ENCODE measurements around the gene LPXN.

LPXN gene

DNA sequence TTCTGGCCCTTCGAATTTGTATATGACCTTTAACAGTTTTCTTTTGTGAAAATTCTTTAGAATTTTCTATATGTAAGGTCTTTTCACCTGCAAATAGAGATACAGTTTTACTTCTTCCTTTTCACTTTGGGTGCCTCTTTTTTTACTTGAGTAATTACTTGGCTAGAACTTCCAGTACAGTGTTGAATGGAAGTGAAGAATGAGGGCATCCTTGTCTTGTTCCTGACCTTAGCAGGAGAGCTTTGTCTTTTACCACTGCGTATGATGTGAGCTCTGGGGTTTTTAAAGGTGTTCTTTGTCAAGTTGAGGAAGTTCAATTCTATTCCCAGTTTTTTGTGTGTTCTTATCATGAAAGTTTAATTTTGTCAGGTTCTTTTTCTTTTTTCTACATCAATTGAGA, 24.9 kb upstream of the LPXN start:
- Histone ChIP-seq H3K9ac (ENCODE audit: low read depth, low read length) (no peak overlapping the region), H3K9me3 (replicated peaks; ENCODE audit: low read length) (no peaks in the 10 kb centered on the region), H3K4me1 (ENCODE audit: control insufficient read depth, insufficient read depth, low read length) (peaks cover 5% of the 10 kb centered on the region), H3K4me3 (ENCODE audit: low read length) (no peak overlapping the region), H3K27me3 (ENCODE audit: control insufficient read depth, insufficient read depth, low read length) (no peaks in the 10 kb centered on the region), H3K4me2 (ENCODE audit: low read length) (no peak overlapping the region), H3K36me3 (ENCODE audit: insufficient read depth, low read length) (peaks cover 6% of the 10 kb centered on the region)

DNA sequence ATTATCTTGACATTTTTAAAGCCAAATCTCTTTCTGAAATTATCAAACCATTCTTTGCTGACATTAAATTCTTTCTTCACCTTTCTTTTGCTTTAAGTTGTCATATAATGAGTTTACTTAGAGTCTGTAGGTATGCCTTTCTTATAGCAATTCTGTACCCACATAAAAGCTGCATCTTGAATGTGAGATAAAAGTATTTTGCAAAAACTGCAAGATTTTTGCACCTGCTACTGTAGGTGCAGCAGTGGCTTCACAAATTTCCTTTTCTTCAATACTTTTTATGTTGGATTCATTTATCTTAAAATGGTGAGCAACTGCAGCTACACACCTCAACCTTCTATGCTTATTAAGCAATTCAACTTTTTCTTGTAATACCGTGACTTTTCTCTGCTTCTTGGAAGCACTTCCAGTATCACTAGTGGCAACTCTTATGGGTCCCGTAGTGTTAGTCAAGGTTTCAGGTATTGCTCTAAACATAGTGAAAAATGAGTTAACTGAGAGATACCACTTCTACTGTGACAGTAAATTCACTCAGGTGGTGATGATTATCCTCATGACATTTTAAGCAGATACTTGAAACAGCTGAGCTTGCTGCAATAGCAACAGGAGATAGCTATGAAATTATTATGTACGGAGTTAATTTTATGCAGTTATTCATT, 22.0 kb upstream of the LPXN start:
- Histone ChIP-seq H3K4me3 (ENCODE audit: low read length) (no peak overlapping the region), H3K36me3 (ENCODE audit: insufficient read depth, low read length) (peaks cover 11% of the 10 kb centered on the region)

DNA sequence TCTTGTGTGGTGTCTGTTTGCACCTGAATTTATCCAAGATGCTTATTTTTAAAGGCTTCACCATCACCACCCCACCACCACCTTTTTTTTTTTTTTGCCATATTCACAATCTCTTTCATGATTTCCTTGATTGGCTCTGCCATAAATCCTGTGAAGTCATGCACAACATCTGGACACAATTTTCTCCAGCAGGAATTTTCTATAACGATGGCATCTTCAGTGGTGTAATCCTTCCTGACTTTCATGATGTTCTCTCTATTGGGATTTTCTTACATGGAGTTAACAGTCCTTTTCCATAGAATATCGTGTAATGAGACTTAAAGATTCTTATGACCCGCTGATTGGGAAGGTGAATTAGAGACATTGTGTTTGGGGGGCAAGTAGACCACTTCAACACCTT, 21.0 kb upstream of the LPXN start:
- Histone ChIP-seq H3K9me3 (replicated peaks; ENCODE audit: low read length) (no peaks in the 10 kb centered on the region), H3K36me3 (ENCODE audit: insufficient read depth, low read length) (peaks cover 15% of the 10 kb centered on the region), H3K4me1 (ENCODE audit: control insufficient read depth, insufficient read depth, low read length) (peaks cover 10% of the 10 kb centered on the region), H3K9ac (ENCODE audit: low read depth, low read length) (no peak overlapping the region), H3K27me3 (ENCODE audit: control insufficient read depth, insufficient read depth, low read length) (no peaks in the 10 kb centered on the region), H3K4me2 (ENCODE audit: low read length) (no peak overlapping the region), H3K4me3 (ENCODE audit: low read length) (no peak overlapping the region)

More for the DNA sequence above, 22.0 kb upstream of the LPXN start:
- Histone ChIP-seq H3K9ac (ENCODE audit: low read depth, low read length) (no peak overlapping the region), H3K27me3 (ENCODE audit: control insufficient read depth, insufficient read depth, low read length) (no peaks in the 10 kb centered on the region), H3K4me2 (ENCODE audit: low read length) (no peak overlapping the region), H3K9me3 (replicated peaks; ENCODE audit: low read length) (no peaks in the 10 kb centered on the region), H3K4me1 (ENCODE audit: control insufficient read depth, insufficient read depth, low read length) (peaks cover 10% of the 10 kb centered on the region)

DNA sequence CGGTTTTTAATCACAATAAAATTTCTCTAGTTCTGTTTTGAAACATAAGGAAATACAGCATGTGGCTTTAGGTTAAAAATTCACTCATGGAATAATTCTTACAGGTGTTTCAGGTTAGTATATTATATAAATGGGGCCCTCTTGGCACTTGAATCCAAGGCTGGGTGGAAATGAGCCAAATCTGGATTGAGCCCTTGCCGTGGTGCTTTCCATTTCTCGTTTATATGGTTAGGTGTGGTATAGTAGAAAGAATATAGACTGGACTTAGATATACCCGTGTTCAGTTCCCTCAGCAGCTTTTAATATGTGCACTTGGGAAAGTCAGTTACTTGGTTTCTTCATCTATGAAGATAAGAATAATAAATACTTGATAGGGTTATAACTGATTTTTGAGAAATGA, 19.2 kb upstream of the LPXN start:
- peaks cover 10% of the 10 kb centered on the region for H3K4me1 ChIP-seq (ENCODE audit: control insufficient read depth, insufficient read depth, low read length)
- H3K27me3 ChIP-seq (ENCODE audit: control insufficient read depth, insufficient read depth, low read length) = no peaks in the 10 kb centered on the region
- H3K9ac ChIP-seq (ENCODE audit: low read depth, low read length) = no peak overlapping the region
- no peaks in the 10 kb centered on the region for H3K9me3 ChIP-seq (replicated peaks; ENCODE audit: low read length)
- H3K4me2 ChIP-seq (ENCODE audit: low read length) = no peak overlapping the region
- H3K36me3 ChIP-seq (ENCODE audit: insufficient read depth, low read length) = peaks cover 15% of the 10 kb centered on the region
- H3K4me3 ChIP-seq (ENCODE audit: low read length) = no peak overlapping the region

DNA sequence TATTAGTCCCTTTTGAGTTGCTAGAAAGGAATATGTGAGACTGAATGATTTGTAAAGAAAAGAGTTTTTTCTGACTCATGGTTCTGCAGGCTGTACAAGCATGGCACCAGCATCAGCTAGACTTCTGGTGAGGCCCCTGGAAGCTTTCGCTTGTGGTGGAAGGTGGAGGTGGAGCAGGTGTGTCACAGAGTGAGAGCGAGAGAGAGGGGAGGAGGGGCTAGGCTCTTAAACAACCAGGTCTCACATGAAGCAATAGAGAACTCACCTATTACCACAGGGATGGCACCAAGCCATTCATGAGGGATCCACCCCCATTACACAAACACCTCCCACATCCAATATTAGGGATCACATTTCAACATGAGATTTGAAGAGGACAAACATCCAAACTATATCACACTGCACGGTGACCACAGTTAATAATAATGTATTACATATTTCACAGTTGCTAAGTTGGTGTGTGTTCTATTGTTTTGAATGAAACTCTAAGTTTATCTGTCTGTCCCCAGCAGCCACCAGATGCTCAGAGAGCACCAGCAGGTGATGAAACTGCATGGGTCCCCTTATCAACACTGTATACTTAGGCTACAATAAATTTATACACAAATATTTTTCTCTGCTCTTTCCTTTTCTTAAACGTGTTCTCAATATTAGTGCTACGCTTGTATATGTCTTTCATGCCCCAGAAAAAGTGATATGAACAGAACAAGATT, 17.3 kb upstream of the LPXN start:
- Histone ChIP-seq H3K4me1 (ENCODE audit: control insufficient read depth, insufficient read depth, low read length) (peaks cover 10% of the 10 kb centered on the region), H3K9ac (ENCODE audit: low read depth, low read length) (no peak overlapping the region), H3K9me3 (replicated peaks; ENCODE audit: low read length) (no peaks in the 10 kb centered on the region), H3K4me3 (ENCODE audit: low read length) (no peak overlapping the region), H3K27me3 (ENCODE audit: control insufficient read depth, insufficient read depth, low read length) (no peaks in the 10 kb centered on the region), H3K36me3 (ENCODE audit: insufficient read depth, low read length) (peaks cover 15% of the 10 kb centered on the region), H3K4me2 (ENCODE audit: low read length) (no peak overlapping the region)

DNA sequence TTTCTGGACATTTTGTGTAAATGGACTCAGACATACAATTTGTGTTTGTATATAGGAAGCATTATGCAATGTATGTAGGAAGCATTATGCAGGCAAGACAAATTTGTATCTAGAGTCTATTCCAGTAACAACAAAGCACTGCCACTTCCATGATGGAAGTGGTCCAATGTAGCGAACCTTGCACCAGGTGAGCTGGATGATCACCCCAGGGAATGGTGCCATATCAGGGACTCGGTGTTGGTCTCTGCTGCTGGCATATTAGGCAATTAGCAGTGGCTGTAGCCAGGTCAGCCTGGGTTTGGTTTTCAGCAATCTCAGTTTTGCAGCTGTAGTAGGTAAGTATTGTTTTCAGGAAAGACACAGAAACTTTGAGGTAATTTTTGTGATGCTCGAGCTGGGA, 16.0 kb upstream of the LPXN start:
- H3K9ac ChIP-seq (ENCODE audit: low read depth, low read length) = no peak overlapping the region
- no peak overlapping the region for H3K4me2 ChIP-seq (ENCODE audit: low read length)
- peaks cover 10% of the 10 kb centered on the region for H3K4me1 ChIP-seq (ENCODE audit: control insufficient read depth, insufficient read depth, low read length)
- H3K4me3 ChIP-seq (ENCODE audit: low read length) = no peak overlapping the region
- H3K27me3 ChIP-seq (ENCODE audit: control insufficient read depth, insufficient read depth, low read length) = no peaks in the 10 kb centered on the region
- H3K9me3 ChIP-seq (replicated peaks; ENCODE audit: low read length) = no peaks in the 10 kb centered on the region
- peaks cover 19% of the 10 kb centered on the region for H3K36me3 ChIP-seq (ENCODE audit: insufficient read depth, low read length)

DNA sequence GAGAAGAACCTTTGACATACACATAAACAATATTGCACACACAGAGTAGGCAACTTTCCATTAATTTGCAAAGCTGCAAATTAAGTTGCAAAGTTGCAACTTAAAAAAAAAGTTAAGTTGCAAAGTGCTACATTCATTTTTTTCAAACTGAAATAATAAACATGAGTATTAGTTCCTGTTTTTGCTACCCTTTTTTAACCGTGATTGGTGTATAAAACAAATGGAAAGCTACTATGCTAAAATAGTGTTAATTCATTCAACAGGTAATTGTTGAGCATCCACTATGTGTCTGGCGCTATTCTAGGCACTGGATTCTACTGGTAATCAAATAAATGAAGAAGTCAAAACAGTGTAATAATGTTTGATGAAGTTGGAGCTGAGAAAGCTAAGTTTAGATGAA, 11.3 kb upstream of the LPXN start:
- no peak overlapping the region for H3K4me2 ChIP-seq (ENCODE audit: low read length)
- no peak overlapping the region for H3K4me3 ChIP-seq (ENCODE audit: low read length)
- no peak overlapping the region for H3K9ac ChIP-seq (ENCODE audit: low read depth, low read length)
- H3K4me1 ChIP-seq (ENCODE audit: control insufficient read depth, insufficient read depth, low read length) = peaks cover 15% of the 10 kb centered on the region
- no peaks in the 10 kb centered on the region for H3K9me3 ChIP-seq (replicated peaks; ENCODE audit: low read length)
- H3K27me3 ChIP-seq (ENCODE audit: control insufficient read depth, insufficient read depth, low read length) = no peaks in the 10 kb centered on the region
- H3K36me3 ChIP-seq (ENCODE audit: insufficient read depth, low read length) = peaks cover 3% of the 10 kb centered on the region

DNA sequence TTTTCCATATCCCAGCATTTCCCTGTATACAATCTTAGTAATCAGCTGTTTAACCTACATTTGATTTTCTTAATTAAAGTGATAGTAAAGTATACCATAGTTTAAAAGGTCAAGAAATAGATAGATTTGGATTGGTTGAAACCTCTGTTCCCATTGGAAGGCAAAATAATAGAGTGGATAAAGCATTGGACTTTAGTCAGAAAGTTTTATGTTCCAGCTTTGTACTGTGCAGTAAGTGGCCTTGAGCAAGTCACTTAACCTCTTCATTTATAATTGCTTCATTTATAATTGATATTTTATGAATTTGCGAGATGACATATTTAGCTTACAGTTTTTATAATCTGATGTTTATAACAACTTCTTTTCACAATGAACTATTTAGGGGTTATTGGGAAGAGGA, 6.8 kb upstream of the LPXN start:
- H3K9ac ChIP-seq (ENCODE audit: low read depth, low read length) = no peak overlapping the region
- peaks cover 28% of the 10 kb centered on the region for H3K4me1 ChIP-seq (ENCODE audit: control insufficient read depth, insufficient read depth, low read length)
- no peak overlapping the region for H3K4me3 ChIP-seq (ENCODE audit: low read length)
- H3K27me3 ChIP-seq (ENCODE audit: control insufficient read depth, insufficient read depth, low read length) = no peaks in the 10 kb centered on the region
- no peaks in the 10 kb centered on the region for H3K9me3 ChIP-seq (replicated peaks; ENCODE audit: low read length)
- peaks cover 3% of the 10 kb centered on the region for H3K36me3 ChIP-seq (ENCODE audit: insufficient read depth, low read length)
- no peak overlapping the region for H3K4me2 ChIP-seq (ENCODE audit: low read length)

DNA sequence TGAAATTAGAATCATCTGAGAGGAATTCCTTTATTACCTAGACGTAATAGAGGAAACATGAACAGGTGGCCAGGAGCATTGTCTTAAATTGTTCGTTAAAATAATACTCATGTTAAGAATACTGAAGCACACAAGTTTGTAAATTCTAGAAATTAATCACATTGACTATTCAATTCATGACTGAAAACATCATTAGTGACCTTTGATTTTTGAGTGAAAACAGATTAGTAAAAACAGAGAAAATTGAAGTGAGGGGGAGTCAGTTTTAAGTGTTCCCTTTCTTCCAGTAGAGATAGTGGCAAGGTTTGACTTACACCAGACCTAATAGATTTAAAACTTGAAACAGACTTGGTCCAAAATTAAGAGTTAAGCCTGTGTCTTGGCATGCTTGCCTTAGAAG, 4.7 kb upstream of the LPXN start:
- Histone ChIP-seq H3K9me3 (replicated peaks; ENCODE audit: low read length) (no peaks in the 10 kb centered on the region), H3K36me3 (ENCODE audit: insufficient read depth, low read length) (no peaks in the 10 kb centered on the region), H3K4me1 (ENCODE audit: control insufficient read depth, insufficient read depth, low read length) (peaks cover 44% of the 10 kb centered on the region), H3K4me3 (ENCODE audit: low read length) (peak overlapping the region; percentile 89), H3K4me2 (ENCODE audit: low read length) (peak overlapping the region; percentile 81), H3K9ac (ENCODE audit: low read depth, low read length) (peak overlapping the region; percentile 99), H3K27me3 (ENCODE audit: control insufficient read depth, insufficient read depth, low read length) (no peaks in the 10 kb centered on the region)

DNA sequence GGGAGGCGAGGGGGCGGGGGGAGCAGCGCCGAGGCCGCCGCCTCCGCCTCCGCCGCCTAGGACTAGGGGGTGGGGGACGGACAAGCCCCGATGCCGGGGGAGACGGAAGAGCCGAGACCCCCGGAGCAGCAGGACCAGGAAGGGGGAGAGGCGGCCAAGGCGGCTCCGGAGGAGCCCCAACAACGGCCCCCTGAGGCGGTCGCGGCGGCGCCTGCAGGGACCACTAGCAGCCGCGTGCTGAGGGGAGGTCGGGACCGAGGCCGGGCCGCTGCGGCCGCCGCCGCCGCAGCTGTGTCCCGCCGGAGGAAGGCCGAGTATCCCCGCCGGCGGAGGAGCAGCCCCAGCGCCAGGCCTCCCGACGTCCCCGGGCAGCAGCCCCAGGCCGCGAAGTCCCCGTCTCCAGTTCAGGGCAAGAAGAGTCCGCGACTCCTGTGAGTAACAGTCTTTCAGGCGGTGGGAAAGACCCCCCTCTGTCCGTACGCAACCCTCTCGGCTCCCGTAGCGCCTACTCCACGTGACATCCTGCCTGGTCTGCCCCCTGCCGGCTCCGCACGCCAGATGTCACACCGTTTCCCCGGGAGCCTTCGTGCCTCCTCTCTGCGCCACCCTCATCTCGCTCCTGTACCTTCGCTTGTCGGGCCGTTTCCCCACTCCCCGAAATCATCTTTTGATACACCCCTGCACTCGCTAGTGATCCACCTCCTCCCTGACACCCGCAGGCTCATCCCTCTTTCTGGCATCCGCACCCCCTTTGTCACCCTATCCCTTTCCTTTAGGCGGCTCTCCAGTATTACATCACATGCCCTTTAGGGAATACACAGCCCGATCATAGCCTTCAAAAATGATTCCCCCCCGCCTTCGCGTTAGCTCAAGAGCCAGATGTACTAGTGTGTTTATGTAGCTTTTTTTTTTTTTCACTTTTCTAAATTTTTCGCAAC, 3.8 kb upstream of the LPXN start:
- peak overlapping the region; percentile 89 for H3K4me3 ChIP-seq (ENCODE audit: low read length)

DNA sequence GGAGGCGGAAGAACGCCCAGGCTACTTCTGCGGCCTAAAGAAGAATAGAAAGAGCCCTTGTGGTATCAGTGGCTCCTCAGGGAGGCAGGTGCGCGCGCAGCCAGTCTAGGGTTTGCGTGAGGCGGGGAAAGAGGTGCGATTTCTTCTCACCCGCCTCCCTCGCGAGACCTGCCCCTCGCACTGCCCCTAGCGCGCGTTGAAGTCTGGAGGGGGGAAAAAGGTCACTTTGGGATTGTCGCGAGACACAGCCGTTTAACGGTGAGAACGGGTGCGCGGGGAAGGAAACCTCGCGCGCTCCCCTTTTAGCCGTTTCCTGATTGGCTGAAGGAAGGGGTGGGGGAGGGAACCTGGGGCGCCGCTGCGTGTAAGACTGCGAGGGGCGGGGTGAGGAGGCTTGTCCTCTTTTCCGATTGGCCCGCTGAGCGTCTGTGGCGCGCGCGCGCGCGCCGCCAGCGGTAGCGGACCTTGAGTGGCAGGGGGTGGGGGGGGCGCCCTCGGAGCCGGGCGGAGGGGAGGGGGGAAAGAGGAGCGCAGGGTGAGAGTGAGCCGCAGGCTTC, 3.1 kb upstream of the LPXN start, which contains the start of gene ZFP91:
ZFP91 (plus strand) TSS at position 429 of the 557 bp plus-strand sequence. CDS start 219 bp downstream, outside the sequence.
- H3K9me3 ChIP-seq (replicated peaks; ENCODE audit: low read length) = no peaks in the 10 kb centered on the region
- peak within 1 kb of the TSS; percentile 99 for H3K9ac ChIP-seq (ENCODE audit: low read depth, low read length)
- peak within 1 kb of the TSS; percentile 90 for H3K4me3 ChIP-seq (ENCODE audit: low read length)
- no peaks in the 10 kb centered on the region for H3K27me3 ChIP-seq (ENCODE audit: control insufficient read depth, insufficient read depth, low read length)
- peak within 1 kb of the TSS; percentile 90 for H3K4me2 ChIP-seq (ENCODE audit: low read length)
- no peaks in the 10 kb centered on the region for H3K36me3 ChIP-seq (ENCODE audit: insufficient read depth, low read length)
- peaks cover 53% of the 10 kb centered on the region for H3K4me1 ChIP-seq (ENCODE audit: control insufficient read depth, insufficient read depth, low read length)

More for the DNA sequence above, 3.8 kb upstream of the LPXN start:
- Histone ChIP-seq H3K4me1 (ENCODE audit: control insufficient read depth, insufficient read depth, low read length) (peaks cover 49% of the 10 kb centered on the region), H3K36me3 (ENCODE audit: insufficient read depth, low read length) (no peaks in the 10 kb centered on the region), H3K4me2 (ENCODE audit: low read length) (peak overlapping the region; percentile 81), H3K9me3 (replicated peaks; ENCODE audit: low read length) (no peaks in the 10 kb centered on the region), H3K27me3 (ENCODE audit: control insufficient read depth, insufficient read depth, low read length) (no peaks in the 10 kb centered on the region), H3K9ac (ENCODE audit: low read depth, low read length) (peak overlapping the region; percentile 99)

Measured in skeletal muscle satellite cell (primary cell).